ENCODE results near the gene CD300C.

DNA sequence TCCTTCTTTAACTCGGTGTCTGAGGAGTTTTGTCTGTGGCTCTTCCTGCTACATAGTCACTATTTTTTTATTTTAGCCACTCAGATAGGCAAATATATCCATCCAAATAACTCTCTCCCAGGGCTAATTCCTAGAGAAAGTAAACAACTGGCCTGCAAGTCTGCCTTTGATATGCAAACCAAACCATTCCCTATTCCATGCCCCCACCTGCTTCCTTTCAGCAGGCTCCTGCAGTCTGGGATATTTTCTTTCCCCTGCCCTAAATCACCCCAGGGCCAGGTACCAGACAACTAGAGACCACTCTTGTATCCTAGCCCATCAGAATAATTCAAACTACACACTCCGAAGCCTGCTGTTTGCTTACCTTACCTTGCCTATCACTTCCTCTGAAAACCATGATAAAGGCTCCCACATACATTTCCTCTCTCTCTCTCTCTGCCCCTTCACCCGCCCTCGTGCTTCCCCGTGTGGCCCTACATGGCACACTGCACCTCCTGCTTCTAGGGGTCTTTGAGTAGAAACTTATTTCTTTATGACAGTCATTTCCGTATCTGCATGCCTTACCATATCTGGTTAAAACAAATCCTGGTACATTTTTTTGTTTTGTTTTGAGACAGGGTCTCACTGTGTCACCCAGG lies 13.1 kb upstream of the CD300C start:
- TF ChIP-seq, protein P1, sequence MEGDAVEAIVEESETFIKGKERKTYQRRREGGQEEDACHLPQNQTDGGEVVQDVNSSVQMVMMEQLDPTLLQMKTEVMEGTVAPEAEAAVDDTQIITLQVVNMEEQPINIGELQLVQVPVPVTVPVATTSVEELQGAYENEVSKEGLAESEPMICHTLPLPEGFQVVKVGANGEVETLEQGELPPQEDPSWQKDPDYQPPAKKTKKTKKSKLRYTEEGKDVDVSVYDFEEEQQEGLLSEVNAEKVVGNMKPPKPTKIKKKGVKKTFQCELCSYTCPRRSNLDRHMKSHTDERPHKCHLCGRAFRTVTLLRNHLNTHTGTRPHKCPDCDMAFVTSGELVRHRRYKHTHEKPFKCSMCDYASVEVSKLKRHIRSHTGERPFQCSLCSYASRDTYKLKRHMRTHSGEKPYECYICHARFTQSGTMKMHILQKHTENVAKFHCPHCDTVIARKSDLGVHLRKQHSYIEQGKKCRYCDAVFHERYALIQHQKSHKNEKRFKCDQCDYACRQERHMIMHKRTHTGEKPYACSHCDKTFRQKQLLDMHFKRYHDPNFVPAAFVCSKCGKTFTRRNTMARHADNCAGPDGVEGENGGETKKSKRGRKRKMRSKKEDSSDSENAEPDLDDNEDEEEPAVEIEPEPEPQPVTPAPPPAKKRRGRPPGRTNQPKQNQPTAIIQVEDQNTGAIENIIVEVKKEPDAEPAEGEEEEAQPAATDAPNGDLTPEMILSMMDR (IDR thresholded peaks at IDR 0.05; ENCODE audit: poor library complexity) = no peak
- TF ChIP-seq EZH2 (IDR thresholded peaks at IDR 0.05; ENCODE audit: borderline replicate concordance) = no peak
- no peak for TF ChIP-seq EZH2phosphoT487 (IDR thresholded peaks at IDR 0.05; ENCODE audit: low read depth, severe bottlenecking, unreplicated experiment)

Measured in hepatocyte (in vitro differentiated cells).